MCF 10A (cell line): ENCODE data around the gene B3GNT9. TPM values are rescaled to one million over a fixed set of nuclear protein-coding genes. Genes with fewer than 3 reads are reported as not detected.

Experiments
- BruUV-seq: library from RNA; stranded (reverse); fragments of 400-500 nt; replicated peaks from 2 replicates; lab custom pipeline; 2021; lab: Mats Ljungman, UMichigan
- CTCF ChIA-PET: fragments of 300-600 bp; sonication (Branson Sonifier 250); formaldehyde crosslinking; extraction: SDS; loops from one replicate; lab custom pipeline; 2021; ENCODE audit warnings: antibody characterized with exemption, inconsistent platforms; lab: Yijun Ruan, JAX
- POLR2A ChIA-PET: fragments of 300-600, 350-650 bp; sonication (Branson Sonifier 250); formaldehyde crosslinking; extraction: SDS; loops from one replicate; lab custom pipeline; 2020; ENCODE audit warnings: antibody characterized with exemption, inconsistent platforms; lab: Yijun Ruan, JAX
- DNase-seq: peaks from one replicate; pipeline ENCODE4 v3.0.0-alpha.2; 2018; ENCODE audit not compliant: unreplicated experiment
- H3K27ac Mint-ChIP-seq: one replicate; pipeline ENCODE4 v1.8.0; 2022; ENCODE audit warnings: mild to moderate bottlenecking, low read depth, mixed read lengths; ENCODE audit not compliant: unreplicated experiment
- H3K27me3 Mint-ChIP-seq: one replicate; pipeline ENCODE4 v1.8.0; 2022; ENCODE audit warnings: mixed read lengths; ENCODE audit not compliant: insufficient read depth, unreplicated experiment
- H3K36me3 Mint-ChIP-seq: one replicate; pipeline ENCODE4 v1.8.0; 2022; ENCODE audit warnings: mild to moderate bottlenecking, moderate library complexity, mixed read lengths; ENCODE audit not compliant: insufficient read depth, unreplicated experiment
- H3K4me1 Mint-ChIP-seq: one replicate; pipeline ENCODE4 v1.8.0; 2022; ENCODE audit warnings: mixed read lengths; ENCODE audit not compliant: insufficient read depth, unreplicated experiment
- H3K4me3 Mint-ChIP-seq: one replicate; pipeline ENCODE4 v1.8.0; 2022; ENCODE audit warnings: mild to moderate bottlenecking, moderate library complexity, mixed read lengths; ENCODE audit not compliant: unreplicated experiment
- H3K9me3 Mint-ChIP-seq: one replicate; pipeline ENCODE4 v1.8.0; 2022; ENCODE audit warnings: mixed read lengths; ENCODE audit not compliant: unreplicated experiment
- CTCF ChIP-seq: fragments of 200-600 bp; IDR thresholded peaks from one replicate; pipeline ENCODE4 v1.8.0; 2022; ENCODE audit warnings: antibody characterized with exemption, mild to moderate bottlenecking; ENCODE audit not compliant: unreplicated experiment
- intact Hi-C: fragments of 100-400 bp; cut with micrococcal nuclease; formaldehyde crosslinking; loops from 2 replicates; pipeline ENCODE4 v1.14.1; 2022
- total RNA-seq: library from RNA; stranded (reverse); gene quantifications from 2 replicates; pipeline ENCODE4 v1.2.3, GENCODE V29; 2022

The B3GNT9 gene
- total RNA-seq, 1 experiment from 2014 or later = 0.84 TPM

- peaks cover 26% of the 10 kb centered on the region for H3K36me3 Mint-ChIP-seq
- no peaks in the 10 kb centered on the region for H3K27me3 Mint-ChIP-seq
Measured at GRCh38 chr16:67177743-67178699, 27.2 kb upstream of the B3GNT9 start.

GRCh38 chr16:67176662-67177061 is 25.9 kb upstream of the B3GNT9 start:
- no peaks in the 10 kb centered on the region for H3K27me3 Mint-ChIP-seq
- H3K4me1 Mint-ChIP-seq = peaks cover 45% of the 10 kb centered on the region
- H3K9me3 Mint-ChIP-seq = no peaks in the 10 kb centered on the region
- POLR2A ChIA-PET = interaction anchor here (0.6 to 6.5 kb wide), 9 partner anchors 8 to 152 kb away, joined by 3 to 94 read pairs (median 8); partner anchors contain the start of genes E2F4, FBXL8, MATCAP1 and TMEM208
- no TSS peak for BruUV-seq
- peaks cover 30% of the 10 kb centered on the region for H3K36me3 Mint-ChIP-seq
- CTCF ChIA-PET = interaction anchor here (0.7 to 2.7 kb wide), 5 partner anchors 13 to 274 kb away, joined by 3 to 17 read pairs (median 3); partner anchors contain the start of genes ELMO3 and EXOC3L1
- no peak for DNase-seq
- no peak overlapping the region for H3K4me3 Mint-ChIP-seq
- no peak overlapping the region for H3K27ac Mint-ChIP-seq
- TF ChIP-seq CTCF = no peak
- intact Hi-C loops = no loop called here

More at GRCh38 chr16:67177743-67178699, 27.2 kb upstream of the B3GNT9 start:
- peak; percentile 88 for DNase-seq
- no peaks in the 10 kb centered on the region for H3K9me3 Mint-ChIP-seq
- no TSS peak for BruUV-seq
- POLR2A ChIA-PET = interaction anchor here (0.5 to 6.5 kb wide), 11 partner anchors 8 to 369 kb away, joined by 3 to 94 read pairs (median 6); partner anchors contain the start of genes E2F4, FBXL8, NOL3 and TMEM208
- no peak for TF ChIP-seq CTCF
- peaks cover 39% of the 10 kb centered on the region for H3K4me1 Mint-ChIP-seq
- H3K4me3 Mint-ChIP-seq = peak overlapping the region; percentile 67
- CTCF ChIA-PET = interaction anchor here (0.5 to 1.2 kb wide), 5 partner anchors 21 to 393 kb away, joined by 3 to 4 read pairs (median 3); partner anchors contain the start of gene ELMO3
- peak overlapping the region; percentile 17 for H3K27ac Mint-ChIP-seq
- intact Hi-C loops = no loop called here

- intact Hi-C loops = no loop called here
- no peak for DNase-seq
- TF ChIP-seq CTCF = no peak
- H3K9me3 Mint-ChIP-seq = no peaks in the 10 kb centered on the region
- peaks cover 59% of the 10 kb centered on the region for H3K4me1 Mint-ChIP-seq
- H3K4me3 Mint-ChIP-seq = peak overlapping the region; percentile 81
- H3K36me3 Mint-ChIP-seq = peaks cover 30% of the 10 kb centered on the region
- no TSS peak for BruUV-seq
- no peaks in the 10 kb centered on the region for H3K27me3 Mint-ChIP-seq
- CTCF ChIA-PET = interaction anchor here (0.6 to 2.7 kb wide), 12 partner anchors 9 to 657 kb away, joined by 3 to 17 read pairs (median 4); partner anchors contain the start of genes ELMO3 and MATCAP1
- POLR2A ChIA-PET = interaction anchor here (0.5 to 6.5 kb wide), 14 partner anchors 9 to 387 kb away, joined by 3 to 94 read pairs (median 8); partner anchors contain the start of genes E2F4, EXOC3L1, FBXL8 and FHOD1
- H3K27ac Mint-ChIP-seq = peak overlapping the region; percentile 79
Measured at GRCh38 chr16:67174706-67175231, 24.0 kb upstream of the B3GNT9 start.
